ENCODE results near the gene NEDD4L.
"Not testable (repeated sequence)": the region's sequence is repeated elsewhere in the genome, so short reads cannot be mapped to it uniquely, and the experiment has no call there.

The NEDD4L gene

GRCh38 chr18:58359620-58360019 is 315.6 kb downstream of the NEDD4L start:
- DNase-seq = no peak

DNA sequence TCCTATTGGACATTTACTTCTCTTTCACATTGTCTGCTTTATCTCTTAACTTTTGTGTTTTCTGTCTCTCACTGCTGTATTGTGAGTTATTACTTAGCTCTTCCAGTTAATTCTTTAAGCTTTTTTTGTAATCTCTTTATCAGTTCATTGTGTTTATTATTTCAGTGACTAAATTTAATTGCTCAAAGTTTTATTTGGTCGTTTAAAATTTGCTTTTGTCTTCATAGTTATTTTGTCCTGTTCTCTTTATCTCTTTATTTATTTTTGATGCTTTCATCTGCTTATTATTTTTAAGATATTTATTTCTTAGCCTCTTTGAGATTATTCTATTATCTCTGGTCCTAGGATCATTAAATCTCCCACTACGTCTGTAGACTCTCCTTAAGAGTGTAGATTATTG is 316.3 kb downstream of the NEDD4L start:
- no peak for DNase-seq

GRCh38 chr18:58361212-58361611 is 317.2 kb downstream of the NEDD4L start:
- no peak for DNase-seq

- no peak for DNase-seq
These were observed 318.1 kb downstream of the NEDD4L start for GRCh38 chr18:58362027-58362575.

- no peak for DNase-seq
These were observed 318.8 kb downstream of the NEDD4L start for GRCh38 chr18:58362829-58363271.

DNA sequence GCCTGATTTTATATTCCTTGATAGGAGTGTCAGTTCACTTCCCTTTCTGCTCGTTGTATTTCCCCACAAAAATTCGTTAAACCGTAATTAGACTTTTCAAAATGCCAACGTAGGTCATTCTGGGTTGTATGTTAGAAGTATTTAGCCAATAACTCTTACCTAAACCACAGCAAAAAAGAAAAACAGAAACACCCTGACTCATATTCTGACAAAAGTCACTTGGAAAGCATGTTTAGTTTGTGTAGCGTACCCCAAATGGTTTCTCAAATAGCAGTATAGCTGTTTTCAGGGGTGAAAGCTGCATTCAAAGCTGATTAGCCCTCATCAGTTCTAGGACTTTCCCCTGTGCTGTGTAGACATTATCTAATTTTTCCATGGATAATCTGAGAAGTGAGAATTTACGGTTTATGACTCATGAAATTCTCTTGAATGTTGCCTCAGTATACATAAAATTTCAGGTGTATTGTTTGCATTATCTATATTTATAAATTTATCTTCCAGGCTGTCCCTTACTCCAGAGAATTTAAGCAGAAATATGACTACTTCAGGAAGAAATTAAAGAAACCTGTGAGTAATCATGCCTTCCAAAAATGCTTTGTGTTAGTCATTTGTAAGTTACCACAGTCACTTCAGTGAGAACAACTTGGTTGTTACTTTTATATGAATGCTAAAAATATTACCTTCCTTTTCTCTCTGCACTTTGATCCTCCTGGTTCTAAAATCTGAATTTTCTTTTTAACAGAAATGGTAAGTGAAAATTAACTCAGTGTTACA is 319.9 kb downstream of the NEDD4L start:
- DNase-seq = no peak

GRCh38 chr18:58364876-58365528 is 321.0 kb downstream of the NEDD4L start:
- no peak for DNase-seq

- DNase-seq = no peak
These were observed 323.6 kb downstream of the NEDD4L start for GRCh38 chr18:58367425-58368140.

DNA sequence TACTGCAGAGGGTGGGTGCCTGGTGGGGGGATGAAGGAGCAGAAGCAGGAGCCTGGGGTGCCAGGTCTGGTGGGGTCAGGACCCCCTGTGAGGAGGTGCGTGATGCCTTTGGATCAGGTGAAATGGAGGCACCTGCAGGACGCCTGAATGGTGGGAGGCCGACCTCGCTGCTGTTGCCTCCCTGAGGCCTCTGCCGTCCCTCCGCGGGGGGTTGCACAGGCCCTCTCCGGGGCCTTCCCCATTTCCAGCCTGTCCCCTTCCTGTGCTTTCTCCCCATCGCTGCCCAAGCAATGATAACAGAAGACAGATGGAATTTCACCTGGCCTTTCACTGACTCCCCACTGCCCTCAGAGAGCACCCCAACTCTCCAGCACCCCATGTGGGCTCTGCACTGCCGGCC is 325.6 kb downstream of the NEDD4L start:
- DNase-seq = no peak

- no peak for DNase-seq
These were observed 326.1 kb downstream of the NEDD4L start for GRCh38 chr18:58370038-58370580.

DNA sequence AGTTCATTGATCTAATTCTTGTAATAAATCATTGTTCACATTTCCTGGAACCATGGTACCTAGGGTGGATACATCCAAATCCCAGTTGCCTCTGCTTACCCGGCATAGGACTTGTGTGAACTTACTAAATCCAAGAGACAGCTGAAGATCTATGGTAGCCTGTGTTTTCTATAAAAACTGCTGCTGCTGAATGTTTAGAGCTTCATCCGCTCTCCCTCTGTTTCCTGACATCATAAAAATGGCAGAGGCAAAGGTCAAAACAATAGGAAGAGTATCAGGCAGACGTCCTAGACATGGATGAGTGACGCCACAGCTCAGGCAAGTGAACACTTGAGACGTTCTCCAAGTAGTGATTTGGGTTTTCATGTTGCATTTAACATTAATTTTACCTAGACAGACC is 326.6 kb downstream of the NEDD4L start:
- DNase-seq = no peak

DNA sequence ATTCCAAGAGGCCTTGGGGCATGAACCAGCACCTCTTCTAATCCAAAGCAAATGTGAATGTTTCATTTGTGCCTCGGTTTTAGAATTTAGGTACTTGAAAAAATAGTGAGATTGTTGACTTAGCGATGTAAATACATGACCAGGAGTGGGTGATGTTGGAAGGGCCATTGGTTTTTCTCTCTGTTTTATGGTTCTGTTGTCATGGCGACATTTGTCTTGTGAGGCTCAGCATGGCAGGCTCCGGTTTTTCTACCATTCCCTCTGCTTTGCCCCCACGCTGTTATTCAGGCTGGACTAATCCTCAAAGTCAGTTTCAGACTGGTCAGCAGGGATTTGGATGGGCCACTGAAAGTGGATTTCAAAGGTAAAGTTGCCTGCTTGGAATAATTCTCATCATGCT is 329.5 kb downstream of the NEDD4L start:
- DNase-seq = no peak

DNA sequence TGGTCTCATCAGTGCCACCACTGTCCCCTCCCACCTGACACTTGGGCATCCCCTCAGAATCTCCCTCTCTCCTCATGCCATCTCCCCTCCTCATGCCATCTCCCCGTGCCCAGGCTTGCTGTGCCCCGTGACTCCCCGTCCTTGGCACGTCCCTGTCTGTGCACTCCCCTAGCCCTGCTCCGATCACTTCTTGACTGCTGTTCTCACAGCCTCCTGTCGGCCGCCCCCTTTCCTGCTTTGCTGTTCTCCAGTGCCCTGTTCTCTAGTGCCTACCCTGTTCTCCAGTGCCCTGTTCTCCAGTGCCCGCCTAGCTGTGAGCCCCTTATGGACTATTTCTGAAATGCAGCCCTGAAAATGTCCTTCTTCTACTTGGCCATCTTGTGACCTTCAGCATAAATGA is 331.0 kb downstream of the NEDD4L start:
- DNase-seq = no peak

GRCh38 chr18:58378411-58379379 is 334.7 kb downstream of the NEDD4L start:
- DNase-seq = no peak

DNA sequence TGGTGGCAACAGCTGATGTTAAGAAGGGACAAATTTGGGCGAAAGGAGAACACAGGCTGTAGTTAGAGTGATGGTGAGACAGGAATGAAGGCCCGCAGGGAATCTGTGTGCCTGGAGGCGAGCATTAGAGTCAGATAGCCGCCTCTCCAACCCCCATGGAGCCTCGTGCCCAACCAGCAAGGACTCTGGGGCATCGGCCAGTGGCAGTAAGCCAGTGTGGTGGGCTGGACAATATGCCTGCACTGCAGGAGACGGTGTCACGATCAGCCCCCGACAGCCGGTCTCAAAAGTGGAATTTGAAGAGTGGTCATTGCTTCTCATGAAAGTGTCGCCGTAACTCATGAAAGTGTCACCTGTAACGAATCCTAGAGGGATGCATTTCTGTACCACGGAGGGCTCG is 335.4 kb downstream of the NEDD4L start:
- no peak for DNase-seq

GRCh38 chr18:58380113-58380512 is 336.1 kb downstream of the NEDD4L start:
- not testable (repeated sequence) for DNase-seq

GRCh38 chr18:58381676-58382411 is 337.8 kb downstream of the NEDD4L start:
- no peak for DNase-seq

GRCh38 chr18:58382446-58382845 is 338.4 kb downstream of the NEDD4L start:
- no peak for DNase-seq

GRCh38 chr18:58385472-58385871 is 341.4 kb downstream of the NEDD4L start:
- DNase-seq = no peak

- no peak for DNase-seq
These were observed 342.8 kb downstream of the NEDD4L start for GRCh38 chr18:58386780-58387179.

DNA sequence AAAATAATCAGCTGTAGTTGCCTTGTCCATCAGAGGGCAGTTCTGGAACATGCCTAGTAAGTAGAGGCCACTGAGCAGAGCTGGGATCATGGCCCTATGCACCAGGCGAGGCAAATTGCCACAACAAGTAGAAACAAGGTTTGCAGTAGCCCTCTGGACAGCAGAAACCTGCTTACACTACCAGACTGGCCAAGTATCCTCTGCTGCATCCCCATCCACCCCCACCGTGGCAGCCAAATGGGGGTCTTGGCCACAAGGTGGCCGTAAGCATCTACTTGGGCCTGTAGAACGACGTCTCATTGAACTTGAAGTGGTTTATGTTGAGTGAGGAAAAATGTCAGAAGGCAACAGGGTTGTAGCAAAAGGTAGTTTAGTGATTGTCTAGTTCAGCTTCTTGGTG is 343.7 kb downstream of the NEDD4L start:
- no peak for DNase-seq
